GM21447 (cell line): ENCODE measurements around the gene MBTPS2.
A peak's percentile ranks its signal among the peaks of the same experiment; 100 is the strongest.
"Not testable (repeated sequence)": the region's sequence is repeated elsewhere in the genome, so short reads cannot be mapped to it uniquely, and the experiment has no call there.

Experiments
- ATAC-seq: cut with Tn5 transposase; IDR thresholded peaks from one replicate; pipeline ENCODE4 v1.9.1; 2021; ENCODE audit not compliant: unreplicated experiment

Gene MBTPS2

GRCh38 chrX:21855937-21856415, 16.6 kb downstream of the MBTPS2 start, which contains the start of gene YY2:
Gene YY2, plus strand, starts transcription at chrX:21855987. Its CDS starts 498 bp downstream, at chrX:21856485.
- no peak for ATAC-seq

DNA sequence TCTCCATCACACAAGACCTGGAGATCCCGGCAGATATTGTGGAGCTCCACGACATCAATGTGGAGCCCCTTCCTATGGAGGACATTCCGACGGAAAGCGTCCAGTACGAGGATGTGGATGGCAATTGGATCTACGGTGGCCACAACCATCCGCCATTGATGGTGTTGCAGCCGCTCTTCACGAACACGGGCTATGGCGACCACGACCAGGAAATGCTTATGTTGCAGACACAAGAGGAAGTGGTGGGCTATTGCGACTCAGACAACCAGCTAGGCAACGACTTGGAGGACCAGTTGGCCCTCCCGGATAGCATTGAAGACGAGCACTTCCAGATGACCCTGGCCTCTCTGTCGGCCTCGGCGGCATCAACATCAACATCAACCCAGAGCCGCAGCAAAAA, 17.1 kb downstream of the MBTPS2 start:
- no peak for ATAC-seq

DNA sequence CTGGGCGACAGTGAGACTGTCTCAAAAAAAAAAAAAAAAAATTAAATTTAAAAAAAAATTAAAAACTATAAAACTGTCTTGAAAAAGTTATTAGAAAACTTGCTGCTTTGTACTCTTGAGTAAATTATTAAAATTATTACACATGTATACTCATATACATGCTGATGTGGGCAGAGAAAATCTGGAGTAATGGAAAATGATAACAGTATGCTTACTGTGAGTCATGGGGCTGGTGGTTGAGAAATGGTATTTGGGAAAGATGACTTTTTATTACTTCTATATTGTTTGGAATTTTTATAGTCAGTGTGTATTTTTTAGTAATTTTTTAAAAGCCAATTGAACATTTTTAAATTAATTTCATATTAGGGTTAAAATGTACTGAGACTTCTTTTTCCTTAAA, 23.8 kb downstream of the MBTPS2 start:
- ATAC-seq: no peak

GRCh38 chrX:21865436-21865835, 26.0 kb downstream of the MBTPS2 start:
- no peak for ATAC-seq

- ATAC-seq: no peak
Measured at GRCh38 chrX:21870494-21870893, 31.1 kb downstream of the MBTPS2 start.

DNA sequence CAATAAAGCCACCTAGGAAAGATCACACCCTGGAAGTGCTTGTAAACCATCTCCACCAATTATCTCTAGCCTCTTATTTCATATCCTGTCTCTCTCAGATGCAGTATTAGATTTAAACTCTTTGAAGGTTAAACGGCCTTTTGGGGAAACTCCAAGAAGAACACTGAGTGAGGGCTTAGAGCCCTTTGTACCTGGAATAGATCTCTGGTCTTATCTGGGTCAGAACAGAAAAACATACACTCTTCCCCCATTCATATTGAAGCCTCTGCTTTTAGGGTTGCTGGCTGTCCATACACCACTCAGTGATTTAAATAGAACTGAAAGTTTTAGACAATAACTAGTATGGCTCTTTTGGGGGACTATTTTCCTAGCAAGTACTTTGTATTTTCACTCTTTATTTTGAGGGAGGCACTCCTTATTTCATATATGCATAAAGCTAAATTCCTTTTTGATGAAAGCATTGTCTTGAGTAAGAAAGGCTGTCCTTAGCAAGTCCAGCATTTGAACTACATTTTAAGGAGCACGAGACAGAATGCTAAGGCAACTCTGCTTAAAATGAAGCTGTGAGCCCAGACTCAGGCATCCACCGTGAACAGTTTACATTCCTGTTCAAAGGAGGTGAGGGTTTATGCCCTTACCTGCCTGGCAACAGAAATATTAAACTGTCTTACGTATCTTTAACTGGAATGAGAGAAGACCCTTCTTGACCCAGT, 33.8 kb downstream of the MBTPS2 start:
- no peak for ATAC-seq

DNA sequence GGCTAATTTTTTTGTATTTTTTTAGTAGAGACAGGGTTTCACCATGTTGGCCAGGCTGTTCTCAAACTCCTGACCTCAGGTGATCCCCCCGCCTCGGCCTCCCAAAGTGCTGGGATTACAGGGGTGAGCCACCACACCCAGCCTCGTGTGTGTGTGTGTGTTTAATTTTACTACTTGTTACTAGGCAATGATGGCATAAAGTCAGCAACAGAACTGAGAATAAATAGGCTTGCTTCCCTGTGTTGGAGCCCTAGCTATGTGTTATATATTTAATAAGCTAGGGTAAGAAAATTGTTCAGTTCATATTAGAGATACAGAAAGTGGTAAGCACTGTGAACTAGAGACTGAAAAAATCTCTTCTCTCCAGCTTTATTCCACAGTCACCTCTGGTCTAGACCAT, 34.8 kb downstream of the MBTPS2 start:
- ATAC-seq: not testable (repeated sequence)

DNA sequence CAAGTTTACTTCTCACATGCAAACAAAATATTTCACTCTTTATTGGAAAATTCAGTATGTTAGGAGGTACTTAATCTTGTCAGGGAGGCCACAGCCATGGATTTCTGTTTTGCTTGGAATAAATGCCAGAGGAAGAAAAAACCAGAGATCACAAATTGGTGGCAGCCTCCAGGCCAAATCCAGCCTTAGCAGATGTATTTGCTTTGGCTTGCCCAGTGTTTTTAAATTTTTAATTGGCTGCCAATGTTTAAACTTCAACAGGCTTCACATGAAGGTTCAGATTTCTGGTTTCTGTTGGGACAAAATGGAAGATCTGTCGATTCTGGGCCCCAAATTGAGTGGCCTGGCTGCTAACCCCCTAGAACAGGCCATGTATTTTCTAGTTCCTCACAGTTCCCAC, 35.6 kb downstream of the MBTPS2 start:
- no peak for ATAC-seq

GRCh38 chrX:21881881-21882574, 42.6 kb downstream of the MBTPS2 start:
- no peak for ATAC-seq

DNA sequence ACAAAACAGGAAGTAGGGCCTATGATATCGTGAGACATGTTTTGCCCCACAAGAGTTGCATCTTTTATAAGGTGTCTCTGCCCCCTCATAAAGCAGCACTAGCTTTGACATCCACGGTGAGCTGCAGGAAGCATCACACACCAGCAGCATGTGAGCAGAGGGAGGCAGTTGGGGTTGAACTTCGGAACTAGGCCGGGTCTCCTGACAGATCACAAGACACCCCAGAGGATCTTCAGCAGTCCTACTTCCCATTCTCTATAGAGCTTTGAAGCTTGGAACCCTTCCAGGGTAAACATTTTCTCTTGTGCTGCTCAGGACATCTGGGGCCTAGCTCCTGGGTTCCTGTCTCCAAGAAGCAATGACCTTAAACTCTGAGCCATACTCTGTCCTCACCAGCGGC, 43.8 kb downstream of the MBTPS2 start:
- no peak for ATAC-seq

DNA sequence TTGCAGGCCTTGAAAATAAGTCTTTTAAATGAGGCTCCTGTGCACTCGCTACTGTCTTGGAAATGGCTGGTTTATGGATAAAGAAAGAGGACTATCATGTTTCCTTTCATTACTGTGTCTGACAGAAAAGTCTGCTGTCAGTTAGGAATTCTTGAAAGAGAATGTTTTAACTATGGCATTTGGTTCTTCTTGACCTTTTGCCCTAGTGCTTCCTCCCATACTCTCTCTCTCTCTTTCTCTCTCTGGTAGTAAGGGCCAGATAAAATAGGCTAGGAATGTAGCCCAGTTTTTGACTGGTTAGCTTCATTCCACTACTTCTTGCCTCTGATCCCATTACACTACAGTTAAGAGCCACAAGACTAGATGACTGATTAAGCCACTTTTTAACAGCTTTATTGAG, 46.2 kb downstream of the MBTPS2 start:
- ATAC-seq: no peak

DNA sequence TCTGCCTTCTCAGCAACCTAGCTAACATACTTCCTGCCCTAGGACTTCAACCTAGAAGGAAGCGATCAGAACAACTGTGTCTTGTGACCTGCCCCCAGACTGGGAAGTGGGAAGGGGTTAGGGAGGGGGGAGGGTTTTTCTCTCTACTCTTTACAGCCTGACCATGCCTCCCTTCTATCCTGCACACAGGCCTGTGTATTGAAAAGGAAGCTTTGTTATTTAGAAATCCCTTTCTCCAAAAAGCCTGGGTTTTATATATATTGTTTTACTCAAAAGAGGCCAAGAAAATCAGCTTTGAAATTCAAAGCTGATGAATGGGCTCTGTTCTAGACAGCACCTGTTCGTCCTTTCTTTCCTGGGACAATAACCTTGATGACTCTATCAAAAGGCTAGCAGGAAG, 65.9 kb downstream of the MBTPS2 start:
- no peak for ATAC-seq

DNA sequence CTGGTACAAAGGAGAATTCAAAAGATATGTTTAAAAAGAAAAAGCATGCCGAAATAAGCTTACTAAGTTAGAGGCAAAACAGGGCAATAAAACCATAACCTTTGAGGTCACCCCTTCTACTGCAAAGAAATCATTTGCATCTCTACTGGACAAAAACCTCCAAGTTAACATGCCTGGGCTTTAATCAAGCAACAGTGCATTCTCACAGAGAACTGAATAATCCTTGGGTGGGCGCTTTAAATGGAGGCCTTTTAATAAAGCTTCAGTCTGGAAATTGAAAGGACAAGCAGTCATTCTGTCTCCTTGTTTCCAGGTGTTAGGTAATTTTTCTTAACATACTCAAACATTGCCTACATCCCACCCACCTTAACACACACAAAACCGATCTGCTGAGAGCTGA, 66.5 kb downstream of the MBTPS2 start:
- no peak for ATAC-seq

- ATAC-seq: no peak
Measured at GRCh38 chrX:21907260-21907659, 67.8 kb downstream of the MBTPS2 start.

GRCh38 chrX:21911481-21911880, 72.1 kb downstream of the MBTPS2 start:
- no peak for ATAC-seq

GRCh38 chrX:21912220-21912619, 72.8 kb downstream of the MBTPS2 start:
- ATAC-seq: no peak

GRCh38 chrX:21912989-21913388, 73.6 kb downstream of the MBTPS2 start:
- ATAC-seq: no peak

GRCh38 chrX:21926116-21926515, 86.7 kb downstream of the MBTPS2 start:
- ATAC-seq: no peak

DNA sequence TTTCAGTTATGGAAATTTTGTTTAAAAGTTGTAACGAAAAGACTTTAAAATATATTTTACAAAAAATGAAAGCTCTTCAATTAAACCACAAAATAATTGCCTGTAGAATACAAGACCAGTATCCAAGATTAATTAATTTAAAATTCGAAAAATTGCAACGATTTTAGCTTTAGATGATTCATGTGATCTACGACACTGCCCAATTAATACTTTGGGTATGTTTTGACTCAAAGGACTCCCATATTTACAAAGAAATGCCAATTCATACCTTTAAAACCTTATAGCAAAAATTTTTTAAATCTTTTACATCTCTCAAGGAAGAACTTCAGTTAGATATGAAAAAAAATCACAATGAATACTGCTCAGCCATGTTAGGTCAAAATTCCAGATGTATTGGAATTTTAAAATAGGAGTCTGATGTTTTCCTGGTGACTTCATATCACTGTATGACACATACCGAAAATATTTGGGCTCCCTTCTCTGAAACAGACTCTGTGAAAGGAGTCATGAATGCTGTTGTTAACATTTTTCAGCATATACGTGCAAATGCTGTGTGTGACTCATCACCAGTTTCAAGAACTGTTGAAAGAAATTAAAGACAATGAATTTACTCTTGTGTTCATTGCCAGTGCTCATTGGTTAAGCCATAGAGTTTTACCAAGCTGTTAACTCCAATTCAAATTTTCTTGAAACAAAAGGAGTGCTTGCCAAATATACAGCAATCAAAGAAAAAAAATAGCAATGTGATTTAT, 87.3 kb downstream of the MBTPS2 start:
- ATAC-seq: peak; percentile 75

GRCh38 chrX:21929209-21929608, 89.8 kb downstream of the MBTPS2 start:
- no peak for ATAC-seq

GRCh38 chrX:21930986-21931385, 91.6 kb downstream of the MBTPS2 start:
- ATAC-seq: no peak
